ENCODE measurements around the gene ZNF462.
"Not testable (repeated sequence)": the region's sequence is repeated elsewhere in the genome, so short reads cannot be mapped to it uniquely, and the experiment has no call there.

ZNF462 gene

GRCh38 chr9:106862821-106863720 is at the start of gene ZNF462:
ZNF462 (plus strand) TSS chr9:106863166; CDS start chr9:106923384, 60,218 bp downstream.
- peak; percentile 94 for DNase-seq

GRCh38 chr9:106816524-106816923 is 46.4 kb upstream of the ZNF462 start:
- DNase-seq, result no peak

GRCh38 chr9:106818034-106818433 is 44.9 kb upstream of the ZNF462 start:
- DNase-seq, result no peak

GRCh38 chr9:106820866-106821265 is 42.1 kb upstream of the ZNF462 start:
- no peak for DNase-seq

- DNase-seq, result no peak
Observed at GRCh38 chr9:106828070-106828469, 34.9 kb upstream of the ZNF462 start.

GRCh38 chr9:106828965-106829364 is 34.0 kb upstream of the ZNF462 start:
- DNase-seq, result no peak

- no peak for DNase-seq
Observed at GRCh38 chr9:106829666-106830408, 33.1 kb upstream of the ZNF462 start.

GRCh38 chr9:106830527-106831150 is 32.3 kb upstream of the ZNF462 start:
- no peak for DNase-seq

- DNase-seq, result no peak
Observed at GRCh38 chr9:106834888-106835287, 28.1 kb upstream of the ZNF462 start.

- no peak for DNase-seq
Observed at GRCh38 chr9:106835840-106836239, 27.1 kb upstream of the ZNF462 start.

GRCh38 chr9:106843371-106843770 is 19.6 kb upstream of the ZNF462 start:
- DNase-seq, result no peak

GRCh38 chr9:106846307-106846706 is 16.7 kb upstream of the ZNF462 start:
- no peak for DNase-seq

- no peak for DNase-seq
Observed at GRCh38 chr9:106846857-106847256, 16.1 kb upstream of the ZNF462 start.

- not testable (repeated sequence) for DNase-seq
Observed at GRCh38 chr9:106851640-106852039, 11.3 kb upstream of the ZNF462 start.

- DNase-seq, result no peak
Observed at GRCh38 chr9:106857811-106858470, 5.0 kb upstream of the ZNF462 start.

- DNase-seq, result peak; percentile 87
Observed at GRCh38 chr9:106859957-106860720, 2.8 kb upstream of the ZNF462 start.

GRCh38 chr9:106860721-106861639 is 2.0 kb upstream of the ZNF462 start:
- peak; percentile 76 for DNase-seq

- no peak for DNase-seq
Observed at GRCh38 chr9:106861640-106862109, 1.3 kb upstream of the ZNF462 start.

- peak; percentile 88 for DNase-seq
Observed at GRCh38 chr9:106862110-106862820, 701 bp upstream of the ZNF462 start.
